NOMO-1 treated with dmso at 0.1 percent for 144 hours (cell line): ENCODE data around the gene LYZL1.
"Not testable (repeated sequence)": the region's sequence is repeated elsewhere in the genome, so short reads cannot be mapped to it uniquely, and the experiment has no call there.

Source experiments
- DNase-seq: peaks from one replicate; lab custom pipeline; 2025; ENCODE audit not compliant: unreplicated experiment; lab: John Stamatoyannopoulos, UW

Gene LYZL1

GRCh38 chr10:29259498-29259897 is 29.4 kb upstream of the LYZL1 start:
- DNase-seq, result no peak

DNA sequence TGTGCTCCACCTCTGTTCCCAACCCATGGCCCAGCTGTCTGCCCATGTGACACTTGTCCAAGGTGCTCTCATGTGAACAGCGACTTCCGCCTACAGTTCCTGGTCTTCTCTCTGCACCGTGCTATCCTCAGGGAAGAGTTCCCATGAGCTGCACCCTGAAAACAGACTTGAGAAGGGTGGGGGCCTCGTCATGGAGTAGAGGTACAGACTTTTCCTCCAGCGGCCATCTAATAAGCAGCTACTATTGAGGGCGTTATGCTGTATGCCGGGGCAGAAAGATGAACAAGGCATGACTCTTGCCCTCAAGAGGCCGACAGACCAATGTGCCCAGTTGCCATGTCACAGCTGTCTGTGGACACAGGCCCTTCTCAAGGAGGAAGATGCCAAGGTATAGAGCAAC is 25.4 kb upstream of the LYZL1 start:
- no peak for DNase-seq

DNA sequence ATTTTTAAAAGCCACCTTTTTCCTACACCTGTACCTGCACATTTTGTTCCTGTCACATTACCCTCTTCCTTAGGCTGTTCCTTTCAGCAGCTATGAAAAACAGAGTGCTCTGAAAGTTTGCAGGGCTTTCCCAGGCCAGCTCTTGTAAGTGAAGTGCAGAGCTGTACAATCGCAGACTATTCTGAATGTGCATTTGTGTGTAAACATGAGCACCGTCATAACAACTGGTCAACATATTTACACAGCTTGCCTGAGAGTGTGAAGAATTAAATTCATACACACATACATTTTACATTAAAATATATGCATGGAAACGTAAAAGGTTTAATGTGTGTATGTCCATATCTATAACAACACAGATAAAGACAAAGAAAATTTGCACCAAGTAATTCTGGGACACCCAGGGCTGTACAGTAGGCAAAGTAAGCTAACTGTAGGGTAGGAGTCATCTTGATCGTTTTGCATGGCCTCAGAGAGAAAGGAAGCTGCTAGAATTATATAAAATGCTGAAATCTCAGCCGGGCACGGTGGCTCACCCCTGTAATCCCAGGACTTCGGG is 23.6 kb upstream of the LYZL1 start:
- no peak for DNase-seq

GRCh38 chr10:29266641-29267040 is 22.2 kb upstream of the LYZL1 start:
- no peak for DNase-seq

- no peak for DNase-seq
Observed at GRCh38 chr10:29268011-29268410, 20.9 kb upstream of the LYZL1 start.

DNA sequence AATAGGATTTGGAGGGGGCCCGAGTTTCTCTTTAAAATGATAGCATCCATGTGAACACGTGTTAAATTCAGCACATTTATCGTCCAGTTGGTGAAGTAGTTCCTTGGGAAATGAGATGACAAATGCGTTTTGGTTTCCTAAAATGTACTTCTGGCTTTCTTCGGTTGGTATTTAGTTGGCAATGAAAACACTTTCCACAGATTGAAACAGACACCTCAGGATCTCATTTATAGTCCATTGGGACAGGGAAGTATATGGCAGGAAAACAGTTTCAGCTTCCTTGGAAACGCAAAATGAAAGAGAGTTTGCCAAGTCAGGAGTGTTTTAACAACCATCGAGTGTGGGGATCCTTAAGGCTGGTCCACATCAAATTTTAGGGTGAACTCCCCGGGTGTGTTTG is 19.4 kb upstream of the LYZL1 start:
- no peak for DNase-seq

DNA sequence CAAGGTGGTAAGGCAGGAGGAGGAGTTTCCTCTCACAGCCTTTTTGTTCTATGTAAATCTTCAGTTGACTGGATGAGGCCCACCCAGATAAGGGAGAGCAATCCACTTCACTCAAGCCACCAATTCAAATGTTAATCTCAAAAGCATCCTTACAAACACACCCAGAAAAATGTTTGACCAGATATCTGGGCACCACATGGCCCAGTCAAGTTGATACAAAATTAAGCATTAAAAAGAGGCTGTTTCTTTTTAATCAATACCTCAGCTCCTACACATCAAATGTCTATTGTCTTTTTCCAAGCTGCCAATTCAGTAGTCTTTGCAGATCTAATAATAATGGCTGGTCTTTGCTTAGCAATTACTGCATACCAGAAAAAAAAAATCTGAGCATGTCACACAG is 18.0 kb upstream of the LYZL1 start:
- no peak for DNase-seq

DNA sequence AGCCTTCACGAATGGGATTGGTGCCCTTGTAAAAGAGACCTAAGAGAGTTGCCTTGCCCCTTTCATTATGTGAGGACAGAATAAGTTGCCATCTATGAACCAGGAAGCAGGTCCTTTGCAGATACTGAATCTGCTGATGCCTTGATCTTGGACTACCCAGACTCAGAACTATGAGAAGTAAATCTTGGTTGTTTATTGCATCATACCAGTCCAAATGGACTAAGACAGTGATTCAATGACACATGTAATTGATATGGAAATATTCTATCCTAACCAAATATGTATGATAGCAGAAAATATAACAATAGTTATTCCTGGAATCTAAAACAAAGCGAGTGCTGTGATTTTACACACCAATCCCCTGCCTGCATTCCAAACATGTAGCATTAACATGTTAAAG is 17.0 kb upstream of the LYZL1 start:
- DNase-seq, result no peak

GRCh38 chr10:29273478-29273877 is 15.4 kb upstream of the LYZL1 start:
- no peak for DNase-seq

DNA sequence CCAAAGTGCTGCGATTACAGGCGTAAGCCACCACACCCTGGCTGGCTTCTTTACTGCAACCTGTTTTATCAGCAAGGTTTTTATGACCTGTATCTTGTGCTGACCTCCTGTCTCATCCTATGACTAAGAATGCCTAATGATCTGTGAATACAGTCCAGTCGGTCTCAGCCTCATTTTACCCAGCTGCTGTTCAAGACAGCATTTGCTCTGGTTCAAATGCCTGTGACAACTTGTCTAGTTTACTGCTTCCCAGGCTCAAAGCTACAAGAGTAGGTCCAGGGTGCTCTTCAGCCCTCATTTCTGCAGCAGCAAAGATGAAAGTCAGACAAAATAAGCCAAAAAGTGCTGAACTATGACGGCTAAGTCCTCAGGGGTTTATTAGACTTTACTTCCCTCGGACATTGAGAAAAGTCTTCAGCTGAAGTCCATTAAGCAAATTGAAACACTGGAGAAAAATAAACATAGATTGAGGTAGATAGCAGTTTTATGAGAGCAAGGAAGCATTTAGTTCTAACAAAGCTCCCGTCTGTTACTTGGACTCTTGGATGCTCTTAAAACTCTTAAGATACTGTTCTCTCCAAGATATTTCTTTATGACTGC is 12.5 kb upstream of the LYZL1 start:
- no peak for DNase-seq

DNA sequence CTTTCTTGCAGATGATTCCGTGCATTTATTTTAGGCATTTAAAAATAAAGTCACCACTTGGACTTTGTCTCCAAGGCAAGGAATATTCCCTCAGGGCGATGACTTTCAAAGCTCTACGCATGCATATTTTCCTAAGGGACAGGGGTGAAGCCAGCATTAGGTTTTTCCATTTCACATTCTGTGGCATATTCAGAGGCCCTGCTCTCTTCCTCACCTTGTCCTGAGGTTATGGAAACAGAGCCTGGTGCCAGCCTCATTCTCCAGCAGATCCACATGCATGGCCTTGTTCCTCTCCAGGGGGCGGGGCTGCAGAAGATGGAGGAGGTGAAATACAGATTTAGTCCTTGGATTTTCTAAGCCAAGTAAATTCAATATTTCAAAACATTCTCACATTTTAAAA is 11.6 kb upstream of the LYZL1 start:
- no peak for DNase-seq

DNA sequence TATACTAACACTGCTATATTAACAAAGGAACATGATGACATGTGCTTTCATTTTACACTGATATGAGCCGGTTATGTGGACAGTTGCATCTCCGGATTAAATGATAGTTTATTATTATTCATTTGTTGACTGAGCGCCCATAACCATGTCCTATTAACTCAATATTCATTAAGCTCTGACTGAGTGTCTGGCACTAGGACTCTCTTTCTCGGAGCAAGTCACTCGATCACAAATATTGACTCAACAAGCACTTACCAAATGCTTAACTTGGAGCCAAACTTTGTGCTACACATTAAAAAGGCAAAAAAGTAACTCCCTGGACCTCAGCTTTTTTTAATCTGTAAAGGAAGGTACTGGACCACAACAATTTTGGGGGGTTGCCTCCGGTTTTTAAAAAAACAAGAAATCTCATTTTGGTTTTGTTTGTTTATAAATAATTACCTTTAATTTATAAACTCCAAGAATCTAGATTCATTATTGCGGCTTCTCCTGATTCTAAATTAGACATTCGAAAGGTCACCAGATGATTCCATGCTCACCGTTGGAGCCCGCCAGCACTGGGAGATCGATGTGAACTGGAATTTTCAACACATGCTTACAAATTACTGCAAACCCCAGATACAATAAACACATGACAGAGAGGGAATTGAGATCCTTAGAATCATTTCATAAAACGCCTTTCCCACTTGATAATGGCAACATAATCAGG is 8.9 kb upstream of the LYZL1 start:
- DNase-seq, result no peak

DNA sequence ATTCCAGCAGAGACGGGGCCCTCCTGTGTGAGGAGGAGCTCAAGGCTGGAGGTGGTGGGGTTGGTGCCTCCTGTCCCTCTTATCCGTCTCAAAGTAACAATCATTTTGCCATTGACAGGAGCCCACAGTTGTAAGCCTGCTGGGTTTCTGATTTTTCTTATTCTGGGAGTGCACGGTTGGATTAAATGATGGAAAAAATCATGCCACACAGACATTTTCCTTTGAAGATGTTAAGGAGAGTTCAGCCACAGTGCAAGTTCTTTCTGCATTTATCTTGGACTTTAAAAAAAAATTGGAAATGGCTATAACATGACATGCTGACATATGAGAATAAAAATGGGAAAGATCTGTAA is 8.4 kb upstream of the LYZL1 start:
- DNase-seq, result no peak

DNA sequence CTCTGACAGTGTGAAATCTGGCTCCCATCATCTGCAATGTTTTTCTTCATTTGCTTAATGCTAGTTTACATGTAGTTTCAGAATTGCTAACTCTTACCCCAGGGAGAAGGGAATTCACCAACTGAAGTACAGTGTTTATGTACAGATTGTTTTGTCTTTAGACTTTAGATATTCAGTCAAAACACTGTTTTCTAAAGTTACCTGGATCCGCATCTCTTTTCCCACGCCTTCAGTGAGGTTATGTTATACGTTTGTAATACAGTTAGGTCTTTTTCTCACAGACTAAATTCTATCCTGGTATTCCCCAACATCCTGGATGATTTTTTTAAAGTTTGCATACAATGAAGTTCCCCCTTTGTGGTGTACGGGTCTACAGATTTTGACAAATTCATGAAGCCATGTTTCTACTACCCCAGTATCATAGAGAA is 3.2 kb upstream of the LYZL1 start:
- DNase-seq, result no peak

GRCh38 chr10:29287635-29288034 is 1.2 kb upstream of the LYZL1 start:
- no peak for DNase-seq

DNA sequence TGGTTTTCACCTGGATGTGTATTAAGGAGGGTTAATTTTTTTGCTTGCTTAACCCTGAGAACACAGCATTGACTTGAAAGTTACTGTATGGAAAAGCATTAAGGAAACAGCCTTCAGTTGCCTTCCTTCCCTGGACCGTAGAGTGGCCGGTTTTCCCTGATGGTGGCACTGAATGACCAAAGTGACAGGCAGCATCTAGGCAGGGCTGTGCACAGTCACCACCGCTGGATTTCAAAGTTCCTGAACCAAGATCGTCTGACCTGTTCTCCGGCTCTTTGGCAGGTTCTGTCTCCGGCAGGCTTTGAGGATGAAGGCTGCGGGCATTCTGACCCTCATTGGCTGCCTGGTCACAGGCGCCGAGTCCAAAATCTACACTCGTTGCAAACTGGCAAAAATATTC is 2.7 kb downstream of the LYZL1 start:
- DNase-seq, result not testable (repeated sequence)

GRCh38 chr10:29292406-29292805 is 3.5 kb downstream of the LYZL1 start:
- DNase-seq, result not testable (repeated sequence)

DNA sequence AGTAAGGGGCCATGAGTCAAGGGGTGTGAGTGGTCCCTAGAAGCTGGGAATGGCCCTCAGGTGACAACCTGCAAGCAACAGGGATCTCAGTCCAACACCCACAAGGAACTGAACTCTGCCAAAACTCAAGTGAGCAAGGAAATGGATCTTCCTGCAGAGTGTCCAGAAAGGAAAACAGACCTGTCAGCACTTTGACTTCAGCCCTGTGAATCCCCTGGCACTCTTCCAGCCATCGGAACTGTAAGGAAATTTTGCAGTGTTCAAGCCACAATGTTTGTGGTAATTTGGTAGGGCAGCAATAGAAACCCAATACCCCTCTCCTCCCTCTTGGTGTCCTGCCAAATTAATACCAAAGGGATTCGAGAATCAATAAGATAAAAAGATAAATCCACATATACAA is 6.9 kb downstream of the LYZL1 start:
- no peak for DNase-seq

DNA sequence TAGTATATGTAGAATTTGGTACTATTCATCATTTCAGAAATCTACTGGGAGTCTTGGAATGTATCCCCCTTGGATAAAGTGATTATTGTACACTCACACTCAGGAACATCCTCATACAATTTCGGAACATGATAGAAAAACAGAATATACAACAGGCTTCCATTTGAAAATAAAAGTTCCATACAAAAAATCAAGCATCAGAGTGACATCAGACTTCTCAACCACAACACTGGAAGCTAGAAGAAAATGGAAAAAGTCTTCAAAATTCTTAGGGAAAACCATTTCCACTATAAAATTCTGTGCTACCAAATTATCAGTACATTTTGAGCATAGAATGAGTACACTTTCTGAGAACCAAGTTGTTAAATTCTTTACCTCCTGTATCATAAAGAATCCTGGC is 8.8 kb downstream of the LYZL1 start:
- no peak for DNase-seq

- DNase-seq, result no peak
Observed at GRCh38 chr10:29301359-29301910, 12.6 kb downstream of the LYZL1 start.

DNA sequence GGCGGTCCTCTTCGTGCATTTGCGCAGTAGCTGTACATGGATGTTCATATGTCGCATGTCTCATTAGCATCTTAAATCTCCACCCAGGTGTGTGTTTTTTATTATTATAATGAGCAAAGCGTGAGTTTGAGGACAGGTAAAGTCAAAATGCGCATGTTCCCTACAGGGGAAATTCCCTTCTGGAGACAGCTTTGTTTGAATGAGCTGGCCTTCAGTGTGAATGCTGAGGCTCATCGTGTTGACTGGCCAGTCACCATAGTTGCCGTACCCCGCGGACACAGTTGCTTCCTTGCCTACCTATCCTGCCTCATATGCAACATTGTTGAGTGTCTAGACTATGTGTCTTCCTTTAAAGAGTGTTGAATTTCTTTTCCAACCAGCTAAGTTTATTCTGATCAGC is 13.6 kb downstream of the LYZL1 start:
- DNase-seq, result no peak

- DNase-seq, result peak; percentile 30
Observed at GRCh38 chr10:29304264-29304994, 15.6 kb downstream of the LYZL1 start.
